ENCODE results near the gene MEP1A.
"Not testable (repeated sequence)": the region's sequence is repeated elsewhere in the genome, so short reads cannot be mapped to it uniquely, and the experiment has no call there.

MEP1A gene, protein sequence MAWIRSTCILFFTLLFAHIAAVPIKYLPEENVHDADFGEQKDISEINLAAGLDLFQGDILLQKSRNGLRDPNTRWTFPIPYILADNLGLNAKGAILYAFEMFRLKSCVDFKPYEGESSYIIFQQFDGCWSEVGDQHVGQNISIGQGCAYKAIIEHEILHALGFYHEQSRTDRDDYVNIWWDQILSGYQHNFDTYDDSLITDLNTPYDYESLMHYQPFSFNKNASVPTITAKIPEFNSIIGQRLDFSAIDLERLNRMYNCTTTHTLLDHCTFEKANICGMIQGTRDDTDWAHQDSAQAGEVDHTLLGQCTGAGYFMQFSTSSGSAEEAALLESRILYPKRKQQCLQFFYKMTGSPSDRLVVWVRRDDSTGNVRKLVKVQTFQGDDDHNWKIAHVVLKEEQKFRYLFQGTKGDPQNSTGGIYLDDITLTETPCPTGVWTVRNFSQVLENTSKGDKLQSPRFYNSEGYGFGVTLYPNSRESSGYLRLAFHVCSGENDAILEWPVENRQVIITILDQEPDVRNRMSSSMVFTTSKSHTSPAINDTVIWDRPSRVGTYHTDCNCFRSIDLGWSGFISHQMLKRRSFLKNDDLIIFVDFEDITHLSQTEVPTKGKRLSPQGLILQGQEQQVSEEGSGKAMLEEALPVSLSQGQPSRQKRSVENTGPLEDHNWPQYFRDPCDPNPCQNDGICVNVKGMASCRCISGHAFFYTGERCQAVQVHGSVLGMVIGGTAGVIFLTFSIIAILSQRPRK

DNA sequence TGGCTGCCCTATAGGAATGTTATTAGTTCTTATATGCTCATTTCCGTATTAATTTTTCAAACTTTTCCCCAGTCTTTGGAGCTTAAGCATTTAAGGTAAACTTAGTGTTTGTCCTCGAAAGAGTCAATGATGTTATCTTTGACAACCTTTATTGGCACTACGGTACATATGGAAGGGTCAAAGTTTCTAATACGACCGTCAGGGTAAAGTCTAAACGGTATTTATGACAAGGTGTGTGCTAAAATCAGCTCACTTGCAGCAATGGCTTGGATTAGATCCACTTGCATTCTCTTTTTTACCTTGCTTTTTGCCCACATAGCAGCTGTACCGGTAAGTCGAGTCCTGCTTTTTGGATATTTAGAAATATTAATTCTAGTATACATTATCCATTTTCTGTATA lies at the start of gene MEP1A:
TSS of gene MEP1A (plus strand) at position 252 of the 400 bp plus-strand sequence. CDS start at position 262, 10 bp downstream.
- no peak for DNase-seq

DNA sequence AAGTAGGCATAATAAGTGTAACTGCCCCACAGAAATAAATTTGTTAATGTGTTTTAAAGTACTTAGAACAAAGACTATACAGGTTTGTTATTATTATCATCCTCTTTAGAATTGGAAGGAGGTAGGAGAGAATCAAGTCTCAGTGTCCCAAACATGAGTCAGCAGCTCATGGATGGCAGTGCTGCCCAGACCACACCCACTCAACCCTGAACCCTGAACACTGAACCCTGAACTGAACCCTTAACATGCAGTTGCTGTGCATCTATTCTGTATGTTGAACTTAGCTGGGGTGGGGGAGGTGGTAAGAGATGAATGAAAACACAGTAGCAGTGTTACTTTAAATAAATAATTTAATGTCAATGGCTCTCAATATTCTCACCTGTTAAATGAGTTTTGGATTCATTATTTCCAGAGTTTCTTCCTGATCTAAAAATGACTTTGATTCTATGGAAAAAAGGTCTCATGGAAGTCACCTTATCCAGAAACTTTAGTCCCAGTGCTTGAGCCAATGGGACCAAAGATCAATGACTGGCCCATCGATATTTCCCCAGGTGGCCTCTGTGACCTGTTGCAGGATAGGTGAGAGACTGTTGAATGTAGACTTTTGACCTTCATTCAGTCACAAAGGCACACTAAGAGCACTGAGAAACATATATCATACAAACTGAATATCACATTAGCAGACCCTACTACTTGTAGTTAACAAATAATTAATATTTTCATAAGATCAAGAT lies 49.6 kb upstream of the MEP1A start:
- no peak for DNase-seq

DNA sequence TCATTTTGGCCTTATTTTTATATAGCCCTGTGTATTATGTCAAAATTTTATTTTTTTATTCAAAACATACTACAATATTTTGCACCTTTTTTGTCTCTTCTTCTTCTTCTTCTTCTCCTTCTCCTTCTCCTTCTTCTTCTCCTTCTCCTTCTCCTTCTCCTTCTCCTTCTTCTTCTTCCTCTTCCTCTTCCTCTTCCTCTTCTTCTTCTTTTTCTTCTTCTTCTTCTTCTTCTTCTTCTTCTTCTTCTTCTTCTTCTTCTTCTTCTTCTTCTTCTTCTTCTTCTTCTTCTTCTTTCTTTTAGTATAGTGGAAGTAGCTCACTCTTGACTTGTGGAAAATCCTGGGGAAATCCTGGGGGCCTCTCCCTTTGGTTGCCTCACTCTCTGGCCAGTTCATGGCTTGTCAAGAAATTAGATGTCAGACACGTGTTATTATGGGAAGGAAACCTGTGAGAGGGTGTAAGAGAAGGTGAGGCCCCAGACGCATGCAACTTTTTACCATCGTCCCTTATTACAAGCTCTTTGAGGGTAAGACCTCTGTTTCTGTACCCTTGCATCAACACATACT lies 48.9 kb upstream of the MEP1A start:
- DNase-seq: not testable (repeated sequence)

DNA sequence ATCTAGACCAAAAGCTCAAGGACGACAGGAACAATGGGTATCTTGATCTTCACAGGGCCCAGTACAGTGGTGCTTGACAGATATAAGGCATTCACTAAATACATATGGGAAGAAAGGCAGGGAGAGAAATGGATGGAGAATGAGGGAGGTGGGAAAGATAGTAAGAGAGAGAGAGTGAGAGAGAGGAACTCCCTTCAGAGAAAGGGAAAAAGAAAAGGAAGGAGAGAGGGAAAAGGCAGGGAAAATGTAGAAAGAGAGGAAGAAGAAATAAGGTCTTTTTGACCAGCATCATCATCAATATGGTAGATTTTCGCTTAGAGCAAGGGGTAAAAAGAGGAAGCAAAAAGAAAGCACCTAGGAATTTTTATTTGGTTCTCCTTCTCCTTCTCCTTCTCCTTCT lies 47.2 kb upstream of the MEP1A start:
- DNase-seq: no peak

DNA sequence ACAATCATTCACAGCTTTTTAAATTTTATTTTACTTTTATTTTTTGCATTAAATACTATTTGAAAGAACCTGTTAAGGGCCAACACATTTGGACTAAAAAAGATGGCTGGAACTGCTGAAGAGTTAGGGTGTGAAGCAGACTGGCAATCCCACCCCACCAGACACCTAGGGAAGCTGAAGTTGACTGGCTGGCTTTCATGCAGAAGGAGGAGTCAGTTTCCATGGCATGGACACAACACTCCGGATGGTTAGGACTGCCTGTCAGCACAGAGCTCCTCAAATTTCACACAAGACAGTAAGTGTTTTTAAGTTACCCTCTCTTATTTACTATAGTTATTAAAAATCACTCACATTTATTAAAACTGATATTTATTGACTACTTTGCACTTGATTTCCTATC lies 46.5 kb upstream of the MEP1A start, which contains the start of gene ANKRD66:
TSS of gene ANKRD66 (plus strand) at position 238 of the 400 bp plus-strand sequence. CDS start 5,016 bp downstream, outside the sequence.
- no peak for DNase-seq

DNA sequence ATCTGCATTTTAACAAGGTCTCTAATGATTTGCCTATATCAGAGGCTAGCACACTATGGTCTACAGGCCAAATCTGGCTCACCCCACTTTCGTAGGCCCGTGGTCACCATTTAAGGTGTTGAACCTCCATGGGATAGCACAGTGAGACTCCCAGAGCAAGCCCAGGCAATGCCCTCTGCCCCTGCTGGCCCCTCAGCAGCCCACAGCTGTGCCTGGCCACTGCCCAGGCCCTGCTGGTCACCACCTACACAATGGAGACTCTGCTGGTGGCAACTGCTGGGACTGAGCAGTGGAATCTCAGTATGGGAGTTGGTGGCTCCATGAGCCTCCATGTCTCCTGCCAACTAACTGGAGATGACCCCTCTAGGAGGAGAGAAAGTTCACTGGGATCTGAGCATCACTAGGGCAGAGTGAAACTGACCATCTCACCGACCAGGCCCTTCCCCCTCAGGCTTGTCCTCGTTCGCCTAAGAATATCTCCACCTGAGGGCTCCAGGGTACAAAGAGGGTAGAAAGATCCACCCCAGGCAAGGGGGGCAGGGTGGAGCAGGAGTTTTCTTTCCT lies 44.2 kb upstream of the MEP1A start:
- no peak for DNase-seq

DNA sequence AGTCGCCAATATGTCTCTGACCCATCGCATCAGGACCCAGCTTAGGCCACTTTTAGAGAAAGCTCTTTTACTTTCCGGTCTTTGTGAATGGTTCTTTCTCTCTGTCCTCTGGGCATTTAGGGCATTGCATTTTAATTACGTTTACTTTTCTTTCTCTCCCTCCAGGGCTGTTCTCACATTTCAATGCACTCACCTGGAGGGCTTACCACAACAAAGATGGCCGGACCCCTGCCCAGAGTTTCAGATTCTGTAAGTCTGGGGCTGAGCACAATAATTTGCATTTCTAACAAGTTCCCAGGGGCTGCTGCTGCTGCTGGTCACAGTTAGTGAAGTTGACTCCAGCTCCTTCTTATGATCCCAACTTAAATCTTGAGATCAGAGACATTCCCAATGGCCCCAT lies 43.5 kb upstream of the MEP1A start:
- DNase-seq: no peak

DNA sequence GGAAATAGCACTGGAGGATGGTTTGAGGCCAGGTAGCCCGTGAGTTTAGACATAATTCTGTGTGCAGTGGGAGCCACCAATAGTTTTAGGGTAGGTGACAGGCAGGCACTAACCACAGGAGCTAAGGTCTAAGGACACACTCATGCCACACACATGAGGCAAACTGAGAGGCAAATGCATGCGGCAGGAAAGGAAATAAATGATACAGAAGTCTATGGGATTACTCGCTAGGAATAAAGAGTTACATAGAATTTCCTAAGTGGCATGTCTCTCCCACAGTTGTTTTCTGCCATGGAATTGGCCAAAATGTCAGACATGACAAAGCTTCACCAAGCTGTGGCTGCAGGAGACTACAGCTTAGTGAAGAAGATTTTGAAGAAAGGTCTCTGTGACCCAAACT lies 41.5 kb upstream of the MEP1A start:
- DNase-seq: no peak

DNA sequence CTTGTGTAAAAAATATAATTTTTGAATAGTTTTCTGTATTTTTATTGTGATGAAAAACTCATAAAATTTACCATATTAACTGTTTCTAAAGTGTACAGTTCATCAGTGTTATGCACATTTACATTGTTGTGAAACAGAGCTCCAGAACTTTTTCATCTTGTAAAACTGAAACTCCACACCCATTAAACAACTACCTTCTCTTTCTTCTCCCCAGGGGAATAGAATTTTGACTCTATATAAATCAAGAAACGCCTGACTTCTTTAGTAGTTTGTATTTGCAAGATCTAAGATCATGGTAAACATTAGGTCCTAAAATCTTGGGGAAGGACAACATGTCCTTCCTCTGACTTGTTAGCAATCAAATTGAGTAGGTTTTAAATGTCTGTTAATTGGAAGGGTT lies 37.3 kb upstream of the MEP1A start:
- DNase-seq: no peak

DNA sequence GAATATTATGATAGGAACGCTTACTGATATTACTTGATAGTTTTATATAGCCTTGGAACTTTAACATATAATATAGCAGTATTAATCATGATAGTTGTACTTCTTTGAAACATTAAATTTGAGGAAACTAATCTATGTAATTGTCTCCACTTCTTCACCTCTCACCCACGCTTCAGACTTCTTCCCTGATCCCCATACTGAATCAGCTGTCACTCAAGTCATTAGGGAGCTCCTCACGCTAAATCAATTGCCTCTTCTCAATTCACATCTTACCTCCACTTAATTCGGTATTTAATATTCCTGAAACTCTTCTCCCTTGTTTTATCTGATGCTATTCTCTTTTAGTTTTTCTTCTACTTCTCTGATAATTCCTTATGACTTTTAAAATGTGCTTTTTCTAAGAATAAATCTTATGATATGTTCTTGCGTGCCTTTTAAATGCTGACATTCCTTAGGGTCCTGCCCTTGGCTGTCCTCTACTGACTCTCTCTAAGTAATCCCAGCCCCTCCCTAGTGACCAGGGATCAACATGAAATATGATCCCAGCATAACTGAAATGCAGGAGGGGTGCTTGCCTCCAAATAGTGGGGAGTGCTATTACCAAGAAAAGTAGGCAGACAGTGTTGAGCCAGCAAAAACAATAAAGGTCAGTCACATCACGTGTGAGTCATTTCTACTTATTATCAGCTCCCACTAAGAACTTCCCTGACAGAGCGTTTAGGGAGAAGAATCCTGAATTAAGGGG lies 36.5 kb upstream of the MEP1A start:
- DNase-seq: no peak

DNA sequence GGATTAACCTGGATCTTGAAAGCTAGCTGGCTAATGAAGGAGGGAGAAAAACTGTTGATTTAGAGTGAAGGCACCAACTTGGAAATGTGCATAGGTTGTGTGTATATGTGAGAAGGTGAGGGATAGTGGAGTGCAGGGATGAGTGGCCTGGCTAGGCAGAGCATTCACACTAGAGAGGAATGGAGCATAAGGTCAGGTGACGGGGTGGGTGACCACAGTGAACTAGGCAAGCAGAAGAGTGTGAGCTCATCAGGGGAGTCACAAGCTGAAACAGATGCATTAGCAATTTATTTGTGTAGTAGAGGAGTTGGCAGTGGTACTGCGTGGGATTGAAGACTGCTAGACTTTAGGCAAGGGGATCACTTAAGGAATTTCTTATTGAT lies 36.0 kb upstream of the MEP1A start:
- DNase-seq: no peak

DNA sequence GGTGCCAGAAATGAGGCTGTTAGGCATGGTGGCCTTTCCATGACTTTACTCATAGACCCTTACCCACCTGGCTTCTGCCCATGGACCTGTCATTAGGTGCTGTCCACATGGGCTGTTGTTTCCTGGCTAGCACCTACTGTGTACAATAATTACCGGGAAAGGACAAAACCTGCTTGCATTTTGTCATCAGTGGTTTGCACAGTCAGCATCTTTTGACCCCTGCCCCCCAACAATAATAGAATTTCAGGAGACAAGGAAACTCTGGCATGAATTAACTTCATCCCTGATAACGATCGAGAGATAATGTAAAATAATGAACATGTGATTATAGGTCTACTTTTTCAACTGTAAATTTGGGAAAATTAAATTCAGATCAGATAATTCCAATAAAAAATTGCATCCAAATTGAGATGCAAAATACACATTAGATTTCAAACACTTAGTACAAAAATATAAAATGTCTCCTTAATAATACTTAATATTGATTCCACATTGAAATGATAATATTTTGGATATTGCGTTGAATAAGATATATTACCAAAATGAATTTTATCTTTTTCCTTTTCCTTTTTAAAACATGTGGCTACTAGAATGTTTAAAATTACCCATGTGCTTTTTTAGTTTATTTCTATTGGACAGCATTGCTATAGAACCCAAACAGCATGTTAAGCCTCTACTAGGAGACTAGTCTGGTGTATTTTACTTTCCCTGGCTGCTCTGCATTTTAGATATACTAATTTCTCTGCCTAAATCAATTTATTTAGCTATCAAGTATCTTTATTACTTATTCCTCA lies 34.0 kb upstream of the MEP1A start:
- no peak for DNase-seq

DNA sequence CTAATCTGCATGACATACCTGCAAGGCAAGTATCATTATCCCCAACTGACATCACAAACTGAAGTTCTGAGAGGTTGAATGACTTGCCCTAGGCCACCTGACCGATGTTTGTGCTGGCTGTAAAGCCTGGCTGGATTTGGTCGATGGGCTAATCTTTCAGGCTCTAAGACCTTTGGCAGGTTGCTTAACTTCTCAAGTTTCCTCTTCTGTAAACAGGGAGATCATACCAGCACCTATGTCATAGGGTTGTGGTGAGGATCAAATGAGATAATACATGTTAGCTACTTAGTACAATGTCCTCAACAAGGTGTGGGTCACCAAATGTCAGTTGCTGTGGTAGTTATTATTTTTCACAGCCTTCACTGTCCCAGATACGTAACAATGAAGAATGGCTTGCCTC lies 32.3 kb upstream of the MEP1A start:
- DNase-seq: no peak

DNA sequence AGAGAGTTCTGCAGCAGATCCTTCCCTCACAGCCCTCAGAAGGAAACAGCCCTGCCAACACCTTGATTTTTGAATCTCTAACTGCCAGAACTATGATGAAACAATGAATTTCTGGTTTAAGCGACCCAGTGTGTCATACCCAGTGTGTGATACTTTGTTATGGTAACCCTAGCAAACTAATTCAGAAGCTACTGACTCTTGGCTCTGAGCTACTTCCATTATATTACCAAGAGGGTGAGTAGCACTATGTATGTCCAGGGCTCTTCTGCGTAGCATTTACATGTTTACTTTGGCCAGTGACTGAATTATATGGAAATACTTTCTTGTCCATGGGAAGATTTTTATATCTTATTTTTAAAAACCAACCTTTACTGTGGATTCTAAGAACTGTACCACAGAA lies 29.7 kb upstream of the MEP1A start:
- DNase-seq: no peak

DNA sequence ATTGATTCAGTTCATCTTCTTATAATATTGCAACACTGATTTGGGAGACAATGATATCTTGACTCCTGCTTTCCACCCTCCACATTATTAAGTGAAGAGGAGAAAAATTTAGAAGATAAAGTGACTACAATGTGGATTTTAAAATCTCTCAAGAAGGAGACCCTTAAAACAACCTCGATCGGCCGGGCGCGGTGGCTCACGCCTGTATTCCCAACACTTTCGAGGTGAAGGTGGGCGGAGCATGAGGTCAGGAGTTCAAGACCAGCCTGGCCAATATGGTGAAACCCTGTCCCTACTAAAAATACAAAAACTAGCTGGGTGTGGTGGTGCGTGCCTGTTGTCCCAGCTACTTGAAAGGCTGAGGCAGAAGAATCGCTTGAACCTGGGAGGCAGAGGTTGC lies 28.9 kb upstream of the MEP1A start:
- DNase-seq: not testable (repeated sequence)

DNA sequence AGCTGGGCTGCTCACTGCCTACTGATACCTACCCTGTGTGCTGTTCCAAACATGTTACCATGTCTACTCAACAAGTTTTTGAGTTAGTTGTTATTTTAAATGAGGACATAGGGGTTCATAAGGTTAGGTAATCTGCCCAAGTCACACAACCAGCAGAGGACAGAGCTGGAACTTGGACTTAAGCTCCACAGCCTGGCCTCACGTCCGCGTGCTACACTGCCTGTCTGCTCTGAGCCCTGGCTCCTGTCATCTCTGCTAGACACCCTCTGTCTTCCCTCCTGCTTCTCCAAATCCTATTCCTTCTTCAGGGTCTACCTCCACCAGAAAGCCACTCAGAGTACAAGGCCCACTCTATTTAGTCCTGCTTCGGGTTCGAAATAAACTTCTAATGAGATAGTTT lies 28.2 kb upstream of the MEP1A start:
- DNase-seq: no peak

DNA sequence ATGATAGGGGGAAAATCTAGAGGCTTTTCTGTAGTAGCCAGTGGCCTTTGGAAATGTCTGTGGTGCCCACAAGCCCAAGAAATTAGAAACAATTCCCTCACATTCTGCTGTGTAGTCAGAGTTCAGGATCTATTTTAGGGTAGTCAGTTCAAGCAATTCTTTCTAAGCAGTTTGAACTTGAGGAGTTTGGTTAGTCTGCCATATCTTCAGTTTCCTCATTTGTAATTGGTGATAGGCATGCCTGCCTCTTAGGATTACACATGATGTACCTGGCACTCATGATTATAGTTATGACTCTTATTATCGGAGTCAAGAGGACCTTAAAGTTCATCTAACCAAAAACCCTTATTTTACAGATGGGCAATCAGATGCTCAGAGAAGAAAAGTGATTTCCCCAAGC lies 21.2 kb upstream of the MEP1A start:
- DNase-seq: no peak

DNA sequence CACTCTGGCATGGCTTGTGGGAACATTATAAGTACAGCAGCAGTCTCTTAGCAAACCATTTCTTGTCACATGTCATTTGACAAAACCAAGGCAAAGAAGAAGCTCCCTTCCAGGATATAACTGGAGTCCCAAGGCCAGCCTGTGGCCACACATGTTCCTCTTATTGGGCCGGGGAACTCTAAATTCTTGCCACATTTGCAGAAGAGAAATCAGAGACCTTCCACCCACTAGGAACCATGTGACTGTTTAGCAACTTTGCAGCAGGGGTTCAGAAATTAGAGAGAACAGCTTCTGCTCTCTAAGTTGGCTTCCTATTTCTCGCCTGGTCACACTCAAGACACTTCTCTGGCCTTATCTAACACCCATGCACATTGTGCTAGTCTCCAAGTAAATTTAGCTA lies 20.4 kb upstream of the MEP1A start:
- no peak for DNase-seq

DNA sequence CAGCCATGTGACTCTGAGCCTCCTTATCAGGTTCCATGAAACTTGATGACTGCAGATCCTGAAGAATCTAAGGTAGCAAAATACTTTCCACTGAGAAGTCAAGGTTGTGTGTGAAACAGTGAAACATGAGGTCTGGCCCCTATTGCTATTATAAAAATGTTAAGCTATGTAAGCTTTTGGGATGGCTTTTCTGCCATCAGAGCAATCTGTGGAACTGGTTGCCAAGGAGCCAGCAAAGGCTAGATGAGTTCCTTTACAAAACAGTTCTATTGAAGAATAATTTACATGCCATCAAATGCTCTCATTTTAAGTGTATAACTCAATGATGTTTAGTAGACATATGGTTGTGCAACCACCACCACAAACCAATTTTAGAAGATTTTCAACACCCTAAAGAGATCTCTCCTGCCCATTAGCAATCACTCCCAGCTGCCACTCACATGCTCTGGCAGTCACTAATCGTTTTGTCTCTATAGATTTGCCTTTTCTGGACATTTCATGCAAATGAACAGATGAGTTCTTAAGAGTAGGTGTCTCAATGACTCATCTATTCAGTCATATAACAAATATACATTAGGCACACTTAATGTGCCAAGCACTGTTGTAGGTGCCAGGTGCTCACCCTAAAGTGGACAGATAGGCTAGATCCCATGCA lies 19.9 kb upstream of the MEP1A start:
- DNase-seq: no peak

DNA sequence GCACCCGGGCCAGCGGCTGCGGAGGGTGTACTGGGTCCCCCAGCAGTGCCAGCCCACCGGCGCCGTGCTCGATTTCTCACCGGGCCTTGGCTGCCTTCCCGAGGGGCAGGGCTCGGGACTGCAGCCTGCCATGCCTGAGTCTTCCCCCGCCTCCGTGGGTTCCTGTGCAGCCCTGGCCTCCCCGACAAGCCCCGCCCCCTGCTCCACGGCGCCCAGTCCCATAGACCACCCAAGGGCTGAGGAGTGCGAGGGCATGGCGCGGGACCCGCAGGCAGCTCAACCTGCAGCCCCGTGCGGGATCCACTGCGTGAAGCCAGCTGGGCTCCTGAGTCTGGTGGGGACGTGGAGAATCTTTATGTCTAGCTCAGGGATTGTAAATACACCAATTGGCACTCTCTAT lies 18.5 kb upstream of the MEP1A start:
- DNase-seq: not testable (repeated sequence)

All from NCI-H510A (cell line).